K562 (cell line): Measurements from ENCODE around the gene NPAS3. TPM values are rescaled to one million over a fixed set of nuclear protein-coding genes. Genes with fewer than 3 reads are reported as not detected.

ENCODE experiments used
- CHCHD3 ChIP-seq: fragments of 250-450 bp; sonication (Bioruptor Pico); IDR thresholded peaks from 2 replicates; pipeline ENCODE4 v2.1.2; 2022; ENCODE audit warnings: mild to moderate bottlenecking
- HDAC6 ChIP-seq: IDR thresholded peaks from 2 replicates; pipeline ENCODE4 v1.6.1; 2012; ENCODE audit warnings: low read depth, mild to moderate bottlenecking, control low read depth, inconsistent platforms, low read length, moderate library complexity
- MGA ChIP-seq: fragments of 450-650 bp; IDR thresholded peaks from 2 replicates; pipeline ENCODE4 v1.6.1; 2016; ENCODE audit warnings: mild to moderate bottlenecking, moderate library complexity
- RNF2 ChIP-seq: sonication (generic); IDR thresholded peaks from 2 replicates; pipeline ENCODE4 v1.6.1; 2016
- SMC3 ChIP-seq: conservative IDR thresholded peaks from 2 replicates; pipeline ENCODE4 v1.6.1; 2011; ENCODE audit warnings: low read depth, low read length, improper control_type of control experiment; ENCODE audit not compliant: insufficient read depth
- TEAD4 ChIP-seq, 2 experiments: sonication (generic) in 1 of 2; formaldehyde crosslinking in 1 of 2; IDR thresholded peaks; 2 replicates each; pipeline versions ENCODE4 v1.6.1 to v1.8.0; 2012 to 2022; ENCODE audit warnings: borderline replicate concordance in 1 of 2, inconsistent platforms in 1 of 2, low read length in 1 of 2, mild to moderate bottlenecking in 1 of 2, missing genetic modification reagents in 1 of 2
- ZFPM2 ChIP-seq: fragments of 250-450 bp; sonication (Bioruptor Pico); IDR thresholded peaks from 2 replicates; pipeline ENCODE4 v1.5.1; 2022; ENCODE audit warnings: mild to moderate bottlenecking
- polyA plus RNA-seq, 8 experiments: library from polyadenylated mRNA; depleted of rRNA in 4 of 8; stranded (reverse) in 5 of 8; unstranded in 3 of 8; fragments of >200 nt; fragmentation: Nextera tagmentation in 2 of 8; fragmentation: Illumina TruSeq in 1 of 8; extraction: Ambion mirVana in 2 of 8; extraction: Trizol in 1 of 8; gene quantifications; 2 replicates each; pipeline versions ENCODE4 v1.2.1 to v1.2.3, GENCODE V29; 2011 to 2014; ENCODE audit warnings: inconsistent platforms in 1 of 8, missing spikeins in 1 of 8
- total RNA-seq, 7 experiments: library from RNA; depleted of rRNA in 6 of 7; stranded (reverse); fragments of >200 nt in 6 of 7; fragmentation: Illumina TruSeq in 2 of 7; extraction: Trizol in 2 of 7; gene quantifications; 2 replicates each; pipeline versions ENCODE4 v1.2.1 to v1.2.3, GENCODE V29; 2011 to 2021; ENCODE audit warnings: low replicate concordance in 1 of 7

The NPAS3 gene
- total and polyA plus RNA-seq, 9 of the 15 experiments (the other 6 are each of a cell fraction or from before 2014, with no cell fraction given): 0.04 TPM; not detected in 8

GRCh38 chr14:33009673-33010072 lies 71.0 kb downstream of the NPAS3 start (continued):
- TF ChIP-seq ZFPM2 (no peak), MGA (no peak), HDAC6 (no peak), TEAD4 (IDR thresholded peaks at IDR 0.05; ENCODE audit: low read length) (no peak), TEAD4 (CRISPR knock-in tag; IDR thresholded peaks at IDR 0.05; ENCODE audit: borderline replicate concordance) (no peak), RNF2 (no peak), SMC3 (no peak), CHCHD3 (CRISPR knock-in tag) (no peak)
